ENCODE data around the gene NOP14.
"Not testable (repeated sequence)": the region's sequence is repeated elsewhere in the genome, so short reads cannot be mapped to it uniquely, and the experiment has no call there.

The NOP14 gene

DNA sequence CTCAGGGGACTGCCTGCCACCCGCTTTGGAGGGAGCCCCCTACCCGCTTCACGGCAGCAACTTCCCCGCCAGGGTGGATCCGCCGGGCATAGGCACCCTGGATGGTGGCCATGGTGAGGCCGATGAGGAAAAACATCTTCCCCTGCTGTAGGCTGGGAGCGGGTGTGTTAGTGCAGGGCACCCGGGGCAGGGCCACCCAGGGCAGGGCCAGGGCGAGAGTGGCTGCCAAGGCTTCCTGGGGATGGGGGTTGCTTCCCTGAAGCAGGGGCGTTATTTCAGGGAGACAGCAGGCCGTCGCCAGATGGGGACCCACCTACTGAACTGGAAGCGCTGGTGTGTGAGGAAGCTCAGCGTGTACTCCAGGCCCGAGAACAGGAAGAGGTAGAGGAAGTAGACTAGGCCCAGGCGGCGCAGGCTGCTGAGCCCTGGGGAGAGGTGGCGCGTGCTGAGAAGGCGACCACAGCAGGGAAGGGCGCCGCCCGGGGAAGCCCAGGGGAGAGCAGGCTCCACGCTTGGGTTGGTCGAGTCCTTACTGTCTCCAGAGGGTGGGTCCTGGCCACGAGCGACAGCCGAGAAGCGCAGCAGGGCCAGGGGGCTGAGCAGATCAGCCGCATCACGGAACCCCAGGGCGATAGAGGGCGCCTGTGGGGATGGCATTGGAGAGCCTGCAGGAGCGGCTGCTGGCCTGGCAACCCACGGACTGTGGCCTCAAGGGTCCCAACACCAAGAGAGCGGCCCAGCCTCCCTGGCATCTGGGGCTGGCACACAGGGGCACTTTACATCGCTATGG is 31.5 kb downstream of the NOP14 start:
- DNase-seq (ENCODE audit: low read depth, low spot score) = no peak

DNA sequence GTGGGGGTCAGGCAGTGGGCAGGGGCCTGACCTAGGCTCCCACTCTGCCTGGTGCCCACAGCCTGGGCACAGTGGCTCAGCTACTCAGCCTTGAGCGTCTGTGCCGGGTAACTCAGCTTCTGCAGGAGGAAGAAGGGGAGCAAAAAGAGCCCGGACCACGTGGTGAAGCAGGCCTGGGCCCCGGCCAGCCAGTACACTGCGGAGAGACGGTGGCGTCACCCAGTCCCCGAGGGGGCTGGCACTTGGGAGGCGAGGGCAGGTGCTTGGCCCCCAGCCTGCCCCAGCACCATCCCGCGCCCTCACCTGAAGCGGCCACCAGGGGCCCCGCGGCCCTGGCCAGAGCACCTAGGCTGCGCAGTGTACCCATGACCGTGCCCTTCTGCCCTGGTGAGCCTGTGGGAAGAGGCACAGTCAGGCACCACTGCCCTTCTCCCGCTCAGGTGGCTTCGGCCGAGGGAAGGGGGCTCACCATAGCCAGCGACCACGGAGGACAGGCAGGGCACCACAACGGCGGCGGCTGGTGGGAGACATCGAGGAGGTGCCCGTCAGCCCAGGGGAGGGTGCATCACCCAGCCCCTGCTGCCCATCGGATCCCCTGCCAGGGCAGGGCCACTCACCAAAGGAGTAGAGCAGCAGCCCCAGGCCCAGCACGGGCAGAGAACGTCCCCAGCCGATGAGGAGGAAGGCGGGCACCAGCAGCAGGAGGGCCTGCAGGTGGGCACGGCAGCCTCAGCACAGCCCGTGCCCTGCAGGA is 32.3 kb downstream of the NOP14 start:
- DNase-seq (ENCODE audit: low read depth, low spot score) = no peak

DNA sequence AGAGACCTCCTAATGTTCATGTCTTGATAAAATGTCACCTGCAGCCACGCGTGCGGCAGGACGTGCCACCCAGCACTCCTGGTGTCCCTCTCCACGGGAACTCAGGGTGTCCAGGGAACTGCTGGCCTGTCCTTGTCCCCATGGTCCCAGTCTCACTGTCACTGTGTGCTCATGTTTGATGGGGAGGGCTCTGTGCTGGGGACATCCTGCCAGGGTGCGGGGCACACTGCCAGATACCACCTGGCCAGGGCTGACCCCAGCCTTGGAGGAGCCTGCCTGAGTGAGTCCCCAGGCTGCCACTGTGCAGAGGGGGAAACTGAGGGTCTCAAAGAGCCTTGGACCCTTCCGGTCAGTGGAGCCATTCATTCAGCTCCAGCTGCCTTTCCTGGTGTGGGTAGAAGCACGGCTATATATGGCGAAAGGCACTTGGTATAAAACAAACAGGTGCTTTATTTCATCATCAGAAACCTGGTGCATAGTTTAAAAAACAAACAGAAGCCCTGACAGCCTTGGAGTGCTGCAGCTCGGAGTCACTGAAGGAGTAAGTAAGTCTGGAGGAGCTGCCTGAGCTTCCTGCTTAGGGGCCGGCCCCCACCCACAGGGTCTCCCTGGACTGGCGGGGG is 33.0 kb downstream of the NOP14 start:
- no peak for DNase-seq (ENCODE audit: low read depth, low spot score)

DNA sequence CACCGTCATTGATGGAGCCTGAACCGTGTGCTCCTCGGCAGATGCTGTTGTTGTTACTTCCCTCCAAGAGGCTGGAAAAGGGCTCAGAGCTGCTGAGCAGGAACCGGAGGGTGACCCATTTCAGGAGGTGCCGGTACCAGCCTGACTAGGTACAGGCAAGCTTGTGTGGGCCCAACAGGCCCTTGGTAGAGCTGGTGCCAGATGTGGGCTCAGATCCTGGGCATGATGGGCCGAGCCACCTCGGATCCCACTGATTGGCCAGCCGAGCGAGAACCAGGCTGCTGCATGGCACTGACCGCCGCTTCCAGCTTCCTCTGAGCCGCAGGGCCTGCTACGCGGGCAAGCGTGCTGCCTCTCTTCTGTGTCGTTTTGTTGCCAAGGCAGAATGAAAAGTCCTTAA is 33.7 kb downstream of the NOP14 start:
- DNase-seq (ENCODE audit: low read depth, low spot score) = no peak

DNA sequence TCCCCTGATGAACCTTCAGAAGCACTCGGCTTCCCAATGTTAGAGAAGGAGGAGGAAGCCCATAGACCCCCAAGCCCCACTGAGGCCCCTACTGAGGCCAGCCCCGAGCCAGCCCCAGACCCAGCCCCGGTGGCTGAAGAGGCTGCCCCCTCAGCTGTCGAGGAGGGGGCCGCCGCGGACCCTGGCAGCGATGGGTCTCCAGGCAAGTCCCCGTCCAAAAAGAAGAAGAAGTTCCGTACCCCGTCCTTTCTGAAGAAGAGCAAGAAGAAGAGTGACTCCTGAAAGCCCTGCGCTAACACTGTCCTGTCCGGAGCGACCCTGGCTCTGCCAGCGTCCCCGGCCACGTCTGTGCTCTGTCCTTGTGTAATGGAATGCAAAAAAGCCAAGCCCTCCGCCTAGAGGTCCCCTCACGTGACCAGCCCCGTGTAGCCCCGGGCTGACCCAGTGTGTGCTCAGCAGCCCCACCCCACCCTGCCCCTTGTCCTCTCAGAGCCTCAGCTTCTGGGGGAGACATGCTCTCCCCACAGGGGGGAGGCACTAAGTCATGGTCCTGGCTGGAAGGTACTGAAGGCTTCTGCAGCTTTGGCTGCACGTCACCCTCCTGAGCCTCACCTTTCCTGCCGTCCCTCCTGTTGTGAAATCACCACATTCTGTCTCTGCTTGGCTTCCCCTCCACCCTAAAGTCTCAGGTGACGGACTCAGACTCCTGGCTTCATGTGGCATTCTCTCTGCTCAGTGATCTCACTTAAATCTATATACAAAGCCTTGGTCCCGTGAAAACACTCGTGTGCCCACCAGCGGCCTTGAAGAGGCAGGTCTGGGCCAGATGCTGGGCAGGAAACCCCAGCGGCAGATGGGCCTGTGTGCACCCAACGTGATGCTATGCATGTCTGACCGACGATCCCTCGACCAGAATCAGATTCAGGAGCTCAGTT is 34.7 kb downstream of the NOP14 start:
- no peak for DNase-seq (ENCODE audit: low read depth, low spot score)

DNA sequence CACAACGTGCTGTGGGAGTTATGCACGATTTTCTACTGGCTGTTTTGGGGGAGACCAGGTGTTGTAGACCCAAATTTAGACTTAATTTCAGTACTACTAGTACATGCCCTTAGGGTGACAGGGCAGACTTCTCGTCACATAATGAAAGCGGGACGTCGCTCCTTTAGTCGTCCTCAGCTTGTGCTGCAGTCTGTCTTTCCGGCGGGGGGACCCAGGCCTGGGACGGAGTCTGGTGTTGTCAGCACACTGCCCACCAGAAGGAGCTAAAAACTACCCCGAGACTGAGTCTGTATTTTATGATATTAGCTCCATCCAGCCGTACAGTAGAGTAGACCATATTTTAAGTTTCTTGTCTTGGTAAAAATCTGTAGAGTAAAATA is 35.5 kb downstream of the NOP14 start:
- DNase-seq (ENCODE audit: low read depth, low spot score) = no peak

DNA sequence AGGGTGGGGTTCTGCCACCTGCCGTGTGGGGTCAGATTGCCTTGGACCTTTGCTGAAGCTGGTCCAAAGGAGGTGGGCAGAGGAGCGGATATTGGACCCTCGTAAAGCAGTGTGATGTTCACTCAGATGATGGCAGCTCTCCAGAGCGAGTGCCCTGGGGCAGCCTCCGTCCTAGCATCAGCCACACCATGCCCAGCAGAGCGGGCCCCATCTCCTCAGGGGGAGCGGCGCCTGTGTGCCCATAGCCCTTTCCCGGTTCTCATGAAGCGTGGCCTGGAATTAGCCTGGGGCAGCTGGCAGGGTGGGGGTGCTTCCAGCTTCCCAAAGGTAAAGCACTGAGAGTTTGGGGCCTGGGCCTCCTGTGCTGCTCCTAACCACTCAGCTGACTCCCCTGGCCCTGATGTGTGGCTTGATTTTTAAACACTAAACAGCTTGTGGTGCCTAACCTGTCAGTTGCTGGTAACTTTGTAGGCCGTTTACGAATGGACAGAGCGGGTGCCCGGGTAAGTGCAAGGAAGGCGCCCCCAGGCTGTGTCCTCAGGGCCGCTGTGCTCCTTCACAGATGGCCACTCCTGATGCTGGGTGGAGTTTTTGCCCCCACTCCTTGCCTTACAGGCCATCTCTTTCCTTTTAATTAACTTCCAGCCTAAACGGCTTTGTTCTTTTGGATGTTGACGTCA is 36.0 kb downstream of the NOP14 start:
- DNase-seq (ENCODE audit: low read depth, low spot score) = no peak

DNA sequence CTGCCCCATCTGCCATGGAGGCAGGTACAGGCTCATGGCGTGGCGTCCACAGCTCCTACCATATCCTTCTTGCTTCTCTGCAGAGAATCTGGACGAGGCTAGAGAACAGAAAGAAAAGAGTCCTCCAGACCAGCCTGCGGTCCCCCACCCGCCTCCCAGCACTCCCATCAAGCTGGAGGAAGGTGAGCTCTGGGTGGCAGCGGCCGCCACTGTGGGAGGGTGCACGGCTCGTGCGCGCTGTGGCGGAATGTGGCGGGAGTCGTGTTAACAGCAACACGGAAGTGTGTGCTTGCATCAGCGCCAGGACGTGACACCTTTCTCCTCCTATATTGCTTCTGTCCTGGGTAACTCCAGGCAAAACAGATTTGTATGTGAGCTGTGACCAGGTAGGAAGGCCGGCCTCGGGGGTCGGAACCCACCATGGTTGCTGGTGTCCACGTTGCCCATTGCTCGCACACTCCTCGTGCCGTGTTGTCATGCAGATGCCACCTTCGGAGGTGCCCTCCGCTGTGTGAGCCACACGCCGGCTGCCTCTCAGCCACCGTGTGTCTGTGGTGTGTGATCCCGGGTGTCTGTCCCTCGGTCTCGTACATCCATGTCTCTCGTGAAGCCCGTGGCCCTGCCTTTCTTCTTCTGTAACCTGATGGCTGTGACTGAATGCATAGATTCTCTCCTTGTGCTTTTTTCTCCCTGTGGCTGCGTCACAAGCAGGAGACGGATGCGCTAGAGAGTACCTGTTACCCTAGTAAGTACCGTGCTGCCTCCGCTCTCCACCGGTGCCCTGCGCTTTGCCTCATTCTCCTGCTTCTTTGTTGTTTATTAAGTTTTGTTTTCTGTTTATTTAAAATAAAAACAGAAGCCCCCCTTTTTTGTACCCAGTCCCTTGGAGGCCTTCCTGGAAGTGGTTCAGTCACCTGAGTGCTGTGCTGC is 37.0 kb downstream of the NOP14 start:
- no peak for DNase-seq (ENCODE audit: low read depth, low spot score)

DNA sequence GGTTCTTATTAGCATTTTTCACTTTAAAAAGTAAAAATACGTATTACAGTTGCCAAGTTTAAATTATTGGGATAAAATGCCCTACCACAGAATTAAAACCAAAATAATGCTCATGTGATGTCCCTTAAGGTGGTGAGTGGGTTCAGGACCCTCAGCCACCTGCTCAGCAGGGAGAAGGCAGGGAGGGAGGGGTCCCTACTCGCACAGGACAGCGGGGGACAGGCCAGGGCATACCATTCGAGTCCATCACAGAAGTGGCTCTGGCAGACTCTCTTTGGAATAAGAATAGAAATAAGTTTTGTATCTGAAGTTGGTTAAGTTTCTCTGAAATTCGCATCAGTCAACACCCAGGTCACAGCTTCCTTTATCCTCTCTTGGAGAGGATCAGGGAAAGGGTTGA is 37.7 kb downstream of the NOP14 start:
- DNase-seq (ENCODE audit: low read depth, low spot score) = no peak

DNA sequence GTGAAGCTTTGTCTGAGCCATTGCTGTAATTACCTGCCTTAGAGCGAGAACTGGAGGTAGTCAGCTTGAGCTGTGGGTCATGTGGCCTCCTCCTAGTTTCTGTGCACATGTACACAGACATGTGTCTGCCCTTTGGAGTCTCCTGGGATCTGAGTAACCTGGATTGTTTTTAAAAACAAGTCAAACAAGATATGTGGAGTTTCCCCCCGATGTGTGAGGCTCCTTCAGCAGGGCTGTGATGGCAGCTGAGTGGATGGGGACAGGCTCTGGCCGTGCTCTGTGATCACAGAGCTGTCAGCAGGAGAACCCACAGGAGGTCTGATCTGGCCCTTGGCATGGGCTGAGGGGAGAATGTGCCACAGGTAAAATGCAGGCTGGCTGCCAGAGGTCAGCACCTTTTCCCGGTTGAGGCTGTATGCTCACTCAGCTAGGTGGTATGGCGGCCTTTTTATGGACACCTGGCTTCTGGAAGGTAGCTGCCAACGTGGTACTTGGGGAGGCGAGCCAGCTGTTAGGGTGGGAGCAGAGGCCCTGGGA is 38.4 kb downstream of the NOP14 start:
- no peak for DNase-seq (ENCODE audit: low read depth, low spot score)

DNA sequence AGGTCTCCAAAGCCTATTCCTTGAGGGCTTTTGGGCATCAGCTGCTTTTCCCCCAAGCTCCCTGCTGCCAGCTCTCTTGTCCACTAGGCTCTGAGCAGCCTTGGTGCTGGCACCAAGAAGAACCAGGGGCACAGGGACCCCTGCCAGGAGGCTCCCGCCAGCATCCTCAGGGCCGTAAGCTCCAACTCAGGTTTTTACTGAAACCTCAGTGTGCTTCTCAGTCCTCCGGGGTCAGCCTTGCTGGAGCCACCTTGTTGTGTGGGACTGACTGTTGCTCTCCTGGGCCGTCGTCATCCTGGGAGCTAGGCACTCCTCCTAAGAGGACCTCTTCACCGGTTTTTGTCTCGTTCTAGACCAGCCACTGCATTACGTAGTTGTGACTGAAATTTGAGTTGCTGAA is 38.9 kb downstream of the NOP14 start:
- DNase-seq (ENCODE audit: low read depth, low spot score) = no peak

DNA sequence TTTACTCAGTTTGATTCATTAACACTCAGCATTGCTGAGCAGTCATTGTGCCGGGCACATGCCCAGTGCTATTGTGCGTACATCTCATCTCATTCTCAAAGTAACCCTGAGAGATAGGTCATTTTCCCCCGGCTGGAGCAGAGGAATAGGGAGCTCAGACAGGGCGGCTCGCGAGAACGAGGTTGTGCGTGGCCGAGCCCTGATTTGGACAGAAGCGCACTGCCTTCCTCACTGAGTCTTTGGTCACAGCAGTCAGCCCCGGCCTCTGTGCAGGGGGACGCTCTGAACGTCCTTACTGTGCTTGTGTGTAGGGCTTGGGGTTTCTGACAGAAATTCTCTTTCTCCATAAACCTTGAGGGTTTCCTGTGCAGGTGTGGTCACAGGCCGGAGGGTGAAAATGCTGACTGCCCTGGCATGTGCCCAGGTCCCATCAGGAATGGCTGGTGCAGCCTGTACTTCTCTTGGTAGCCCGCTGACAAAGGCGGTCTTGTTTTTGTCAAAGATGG is 39.5 kb downstream of the NOP14 start:
- no peak for DNase-seq (ENCODE audit: low read depth, low spot score)

DNA sequence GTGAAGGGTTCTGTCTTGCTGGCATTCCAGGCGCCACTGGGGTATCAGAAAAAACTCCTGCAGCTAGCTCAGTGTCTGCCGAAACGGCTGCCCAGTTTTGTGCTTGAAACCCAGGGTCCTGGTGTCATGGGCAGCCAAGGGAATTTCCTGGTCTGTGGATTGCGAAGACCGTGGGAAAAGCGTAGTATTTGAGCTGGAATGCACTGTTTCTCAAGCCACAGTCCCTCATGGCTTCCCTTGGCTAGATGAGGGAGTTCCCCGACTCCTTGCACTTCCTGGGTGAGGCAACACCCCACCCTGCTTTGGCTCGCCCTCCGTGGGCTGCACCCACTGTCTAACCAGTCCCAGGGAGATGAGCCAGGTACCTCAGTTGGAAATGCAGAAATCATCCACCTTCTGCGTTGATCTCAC is 40.1 kb downstream of the NOP14 start:
- DNase-seq (ENCODE audit: low read depth, low spot score) = no peak

DNA sequence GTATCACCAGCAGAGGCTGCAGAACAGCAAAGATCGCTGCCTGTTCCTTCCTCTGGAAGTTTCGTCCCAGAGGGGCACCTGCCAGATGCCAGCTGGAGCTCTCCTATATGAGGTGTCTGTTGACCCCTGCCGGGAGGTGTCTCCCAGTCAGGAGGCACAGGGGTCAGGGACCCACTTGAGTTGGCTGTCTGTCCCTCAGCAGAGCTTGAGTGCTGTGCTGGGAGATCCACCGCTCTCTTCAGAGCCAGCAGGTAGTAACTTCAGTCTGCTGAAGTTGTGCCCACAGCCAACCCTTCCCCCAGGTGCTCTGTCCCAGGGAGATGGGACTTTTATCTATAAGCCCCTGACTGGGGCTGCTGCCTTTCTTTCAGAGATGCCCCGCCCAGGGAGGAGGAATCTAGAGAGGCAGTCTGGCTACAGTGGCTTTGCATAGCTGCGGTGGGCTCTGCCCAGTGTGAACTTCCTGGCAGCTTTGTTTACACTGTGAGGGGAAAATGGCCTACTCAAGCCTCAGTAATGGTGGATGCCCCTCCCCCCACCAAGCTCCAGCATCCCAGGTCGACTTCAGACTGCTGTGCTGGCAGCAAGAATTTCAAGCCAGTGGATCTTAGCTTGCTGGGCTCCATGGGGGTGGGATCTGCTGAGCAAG is 40.6 kb downstream of the NOP14 start:
- DNase-seq (ENCODE audit: low read depth, low spot score) = not testable (repeated sequence)

DNA sequence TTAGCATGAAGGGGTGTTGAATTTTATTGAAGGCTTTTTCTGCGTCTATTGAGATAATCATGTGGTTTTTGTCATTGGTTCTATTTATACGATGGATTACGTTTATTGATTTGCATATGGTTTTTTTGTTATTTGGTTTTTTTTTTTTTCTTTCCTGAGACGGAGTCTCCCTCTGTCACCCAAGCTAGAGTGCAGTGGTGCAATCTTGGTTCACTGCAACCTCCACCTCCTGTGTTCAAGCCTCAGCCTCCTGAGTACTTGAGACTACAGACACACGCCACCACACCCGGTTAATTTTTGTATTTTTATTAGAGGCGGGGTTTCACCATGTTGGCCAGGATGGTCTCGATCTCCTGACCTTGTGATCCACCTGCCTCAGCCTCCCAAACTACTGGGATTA is 44.5 kb downstream of the NOP14 start:
- DNase-seq (ENCODE audit: low read depth, low spot score) = not testable (repeated sequence)

DNA sequence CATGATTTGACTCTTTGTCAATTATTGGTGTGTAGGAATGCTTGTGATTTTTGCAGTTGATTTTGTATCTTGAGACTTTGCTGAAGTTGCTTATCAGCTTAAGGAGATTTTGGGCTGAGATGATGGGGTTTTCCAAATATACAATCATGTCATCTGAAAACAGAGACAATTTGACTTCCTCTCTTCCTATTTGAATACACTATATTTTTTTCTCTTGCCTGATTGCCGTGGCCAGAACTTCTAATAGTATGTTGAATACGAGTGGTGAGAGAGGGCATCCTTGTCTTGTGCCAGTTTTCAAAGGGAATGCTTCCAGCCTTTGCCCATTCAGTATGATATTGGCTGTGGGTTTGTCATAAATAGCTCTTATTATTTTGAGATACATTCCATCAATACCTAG is 44.9 kb downstream of the NOP14 start:
- not testable (repeated sequence) for DNase-seq (ENCODE audit: low read depth, low spot score)

DNA sequence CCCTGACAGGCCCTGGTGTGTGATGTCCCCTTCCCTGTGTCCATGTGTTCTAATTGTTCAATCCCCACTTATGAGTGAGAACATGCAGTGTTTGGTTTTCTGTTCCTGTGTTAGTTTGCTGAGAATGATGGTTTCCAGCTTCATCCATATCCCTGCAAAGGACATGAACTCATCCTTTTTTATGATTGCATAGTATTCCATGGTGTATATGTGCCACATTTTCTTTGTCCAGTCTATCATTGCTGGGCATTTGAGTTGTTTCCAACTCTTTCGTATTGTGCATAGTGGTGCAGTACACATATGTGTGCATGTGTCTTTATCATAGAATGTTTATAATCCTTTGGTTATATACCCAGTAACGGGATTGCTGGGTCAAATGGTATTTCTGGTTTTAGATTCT is 46.5 kb downstream of the NOP14 start:
- not testable (repeated sequence) for DNase-seq (ENCODE audit: low read depth, low spot score)

DNA sequence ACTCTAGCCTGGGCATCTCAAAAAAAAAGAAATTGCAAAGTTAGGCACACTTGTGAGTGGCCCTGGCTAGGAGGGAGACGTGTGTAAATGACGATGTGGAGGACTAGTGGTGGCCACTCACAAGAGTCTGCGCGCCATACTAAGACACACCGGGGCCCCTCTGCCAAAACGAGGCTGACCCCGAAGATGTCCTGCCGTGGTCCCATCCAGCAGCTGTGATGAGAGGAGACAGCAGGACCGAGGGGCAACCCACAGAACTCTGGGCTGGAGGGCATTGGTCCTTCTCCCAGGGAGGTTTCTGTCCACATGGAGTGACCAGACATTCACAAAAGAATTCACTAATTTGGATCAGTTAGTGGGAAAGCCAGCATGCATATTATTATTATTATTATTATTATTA is 47.4 kb downstream of the NOP14 start:
- no peak for DNase-seq (ENCODE audit: low read depth, low spot score)
